GM12874 (cell line): Measurements from ENCODE around the gene KRTAP2-1.

ENCODE experiments used
- TF ChIP-seq, protein P1 (sequence below): IDR thresholded peaks from 2 replicates; pipeline ENCODE4 v1.5.1; 2011; ENCODE audit warnings: low read depth, mild to moderate bottlenecking, control low read depth, low read length, moderate library complexity; ENCODE audit not compliant: insufficient read depth

The KRTAP2-1 gene

DNA sequence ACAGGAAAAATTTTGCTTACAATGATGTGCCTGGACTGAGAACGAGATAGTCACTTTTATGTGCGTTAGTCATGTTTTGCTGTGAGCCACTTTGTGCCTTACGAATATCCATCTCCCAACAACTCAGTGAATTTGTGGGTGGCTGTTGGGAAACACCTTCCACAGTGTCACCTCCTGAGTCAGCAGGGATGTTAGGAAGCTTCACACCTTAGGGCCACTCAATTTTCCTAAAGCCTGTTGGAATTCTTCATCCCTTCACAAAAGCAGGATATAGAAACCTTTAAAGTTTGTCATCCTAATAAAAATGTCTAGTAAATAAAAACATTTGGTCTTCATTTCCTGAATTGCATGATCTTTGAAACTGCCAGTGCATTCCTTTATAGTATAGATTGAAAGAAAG, 33.9 kb downstream of the KRTAP2-1 start:
- TF ChIP-seq, protein P1, sequence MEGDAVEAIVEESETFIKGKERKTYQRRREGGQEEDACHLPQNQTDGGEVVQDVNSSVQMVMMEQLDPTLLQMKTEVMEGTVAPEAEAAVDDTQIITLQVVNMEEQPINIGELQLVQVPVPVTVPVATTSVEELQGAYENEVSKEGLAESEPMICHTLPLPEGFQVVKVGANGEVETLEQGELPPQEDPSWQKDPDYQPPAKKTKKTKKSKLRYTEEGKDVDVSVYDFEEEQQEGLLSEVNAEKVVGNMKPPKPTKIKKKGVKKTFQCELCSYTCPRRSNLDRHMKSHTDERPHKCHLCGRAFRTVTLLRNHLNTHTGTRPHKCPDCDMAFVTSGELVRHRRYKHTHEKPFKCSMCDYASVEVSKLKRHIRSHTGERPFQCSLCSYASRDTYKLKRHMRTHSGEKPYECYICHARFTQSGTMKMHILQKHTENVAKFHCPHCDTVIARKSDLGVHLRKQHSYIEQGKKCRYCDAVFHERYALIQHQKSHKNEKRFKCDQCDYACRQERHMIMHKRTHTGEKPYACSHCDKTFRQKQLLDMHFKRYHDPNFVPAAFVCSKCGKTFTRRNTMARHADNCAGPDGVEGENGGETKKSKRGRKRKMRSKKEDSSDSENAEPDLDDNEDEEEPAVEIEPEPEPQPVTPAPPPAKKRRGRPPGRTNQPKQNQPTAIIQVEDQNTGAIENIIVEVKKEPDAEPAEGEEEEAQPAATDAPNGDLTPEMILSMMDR, result no peak

DNA sequence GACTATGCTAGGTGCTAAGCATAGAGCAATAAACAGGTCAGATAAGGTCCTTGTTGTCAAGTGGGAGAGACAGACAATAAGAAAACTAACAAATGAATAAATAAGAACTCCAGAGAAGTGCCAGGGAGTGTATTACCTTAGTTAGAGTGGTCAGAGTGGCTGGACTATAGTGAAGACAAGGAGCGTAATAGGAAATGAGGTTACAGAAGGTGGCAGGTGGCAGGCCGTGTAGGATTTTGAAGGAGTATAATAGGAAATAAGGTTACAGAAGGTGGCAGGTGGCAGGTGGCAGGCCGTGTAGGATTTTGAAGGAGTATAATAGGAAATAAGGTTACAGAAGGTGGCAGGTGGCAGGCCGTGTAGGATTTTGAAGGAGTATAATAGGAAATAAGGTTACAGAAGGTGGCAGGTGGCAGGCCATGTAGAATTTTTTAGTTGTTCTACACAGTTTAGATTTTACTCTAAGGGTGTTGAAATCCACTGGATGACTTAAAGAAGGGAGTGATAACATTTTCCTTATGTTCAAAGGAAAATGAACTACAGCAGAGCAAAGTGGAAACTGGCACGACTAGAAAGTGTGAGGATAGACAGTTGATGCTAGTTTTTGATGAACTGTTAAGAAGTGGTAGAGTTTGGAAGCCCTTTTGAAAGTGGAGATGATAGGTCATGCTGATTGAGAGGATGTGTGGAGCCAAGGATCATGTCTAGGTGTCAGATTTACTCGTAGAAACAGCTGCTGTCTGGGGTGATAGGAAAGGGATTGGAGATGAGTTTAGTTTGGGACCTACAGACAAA, 34.6 kb downstream of the KRTAP2-1 start:
- TF ChIP-seq, protein P1, result no peak

DNA sequence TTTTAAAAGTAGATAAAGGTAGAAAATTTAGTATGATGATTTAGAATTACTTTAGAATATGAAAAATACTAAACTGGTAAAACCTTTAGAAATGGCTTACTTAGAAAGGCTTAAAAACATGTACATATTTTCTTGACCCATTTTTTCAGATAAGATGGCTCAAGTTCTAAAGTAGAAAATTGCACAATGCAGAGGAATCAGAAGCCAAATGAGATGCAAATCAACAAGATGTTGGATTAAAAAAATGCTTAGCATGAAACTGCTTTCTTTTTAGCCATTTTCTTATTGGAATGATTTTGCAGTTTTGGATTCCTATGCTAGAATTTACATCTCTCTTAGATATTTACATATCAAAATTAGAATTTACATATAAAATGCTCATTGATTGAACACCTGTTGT, 36.7 kb downstream of the KRTAP2-1 start:
- TF ChIP-seq, protein P1, result no peak

DNA sequence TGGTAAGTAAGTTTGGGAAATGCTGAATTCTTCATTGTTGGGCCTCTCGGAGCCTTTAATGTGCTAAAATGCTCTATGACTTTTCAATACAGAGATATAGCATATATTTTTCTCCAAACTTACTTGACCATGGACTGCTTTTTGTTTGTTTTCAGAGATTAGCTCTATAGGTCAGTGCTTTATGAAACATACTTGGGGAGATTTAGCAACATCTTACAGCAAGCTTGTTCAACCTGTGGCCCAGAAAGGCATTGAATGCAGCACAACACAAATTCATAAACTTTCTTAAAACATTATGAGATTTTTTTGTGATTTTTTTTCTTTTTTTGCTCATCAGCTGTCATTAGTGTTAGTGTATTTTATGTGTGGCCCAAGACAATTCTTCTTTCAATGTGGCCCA, 37.2 kb downstream of the KRTAP2-1 start:
- TF ChIP-seq, protein P1, result no peak

DNA sequence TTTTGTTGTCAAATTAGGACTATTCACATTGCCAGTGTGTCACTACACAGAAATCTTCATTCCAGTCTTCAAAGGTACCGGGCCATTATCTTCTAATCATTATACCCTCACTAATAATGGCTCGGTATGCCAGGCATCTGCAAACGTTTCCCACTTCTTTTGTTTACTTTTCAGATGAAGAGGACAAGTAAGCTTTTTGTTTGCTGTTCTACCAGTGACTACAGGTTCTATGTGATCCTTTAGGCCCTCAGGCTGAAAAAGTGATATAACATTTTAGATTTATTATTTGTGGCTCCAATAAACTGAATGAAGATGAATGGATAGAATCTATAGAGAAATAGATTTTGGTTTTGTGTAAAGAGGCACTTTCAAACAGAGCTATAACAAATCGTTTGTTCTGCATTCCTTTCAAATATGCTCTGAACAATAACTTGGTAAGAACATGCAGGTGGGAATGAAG, 37.8 kb downstream of the KRTAP2-1 start:
- TF ChIP-seq, protein P1, result no peak

DNA sequence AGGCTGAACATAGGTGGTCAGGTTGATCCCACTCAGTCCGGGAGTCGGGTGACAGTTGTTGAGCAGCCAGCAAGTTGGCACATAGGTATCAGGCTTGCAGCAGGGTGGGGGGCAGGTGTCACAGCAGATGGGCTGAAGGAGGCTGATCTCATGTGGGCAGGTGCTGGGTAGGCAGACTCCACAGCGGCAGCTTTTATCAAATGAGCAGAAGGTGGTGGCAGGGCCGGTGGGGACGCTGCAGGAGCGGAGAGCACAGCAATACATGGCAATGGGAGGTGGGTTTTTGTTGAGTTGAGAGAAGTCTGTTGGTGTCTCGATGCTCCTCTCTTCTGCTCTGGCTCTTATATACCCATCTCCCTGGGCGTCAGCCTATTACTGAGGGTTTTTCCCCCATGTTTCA, 38.3 kb downstream of the KRTAP2-1 start, which contains the start of gene KRTAP3-1:
Gene KRTAP3-1 (minus strand): TSS at position 318 of the 400 bp plus-strand sequence. CDS start 54 bp downstream, at position 264.
- TF ChIP-seq, protein P1, result no peak

DNA sequence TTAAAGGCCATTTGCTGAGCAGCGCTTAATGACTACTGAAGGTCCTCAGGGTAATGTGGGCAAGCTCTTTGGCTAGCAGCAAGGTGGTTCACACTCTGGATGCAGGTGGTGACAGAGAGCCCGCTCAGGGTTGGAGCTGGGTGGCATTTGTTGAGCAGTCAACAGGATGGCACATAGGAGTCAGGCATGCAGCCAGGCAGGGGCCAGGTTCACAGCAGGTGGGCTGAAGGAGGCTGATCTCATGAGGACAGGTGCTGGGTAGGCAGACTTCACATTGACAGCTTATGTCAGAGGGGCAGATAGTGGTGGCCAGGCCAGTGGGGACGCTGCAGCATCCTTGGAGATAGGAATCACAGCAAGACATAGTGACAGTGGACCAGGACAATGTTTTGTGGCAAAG, 42.7 kb downstream of the KRTAP2-1 start:
- TF ChIP-seq, protein P1, result no peak
